Activated CD4-positive, alpha-beta T cell treated with anti-CD3 and anti-CD28 coated beads, Interleukin-2, Interleukin-4, amounts not matched to agents 100 ng/mL and 50 ng/mL, durations not matched to agents 16 hours and 8 hours (primary cell): ENCODE results near the gene MCC.
"Not testable (repeated sequence)": the region's sequence is repeated elsewhere in the genome, so short reads cannot be mapped to it uniquely, and the experiment has no call there.

Source experiments
- DNase-seq: peaks from one replicate; pipeline ENCODE4 v3.0.0-alpha.2; 2020; ENCODE audit warnings: low spot score

MCC gene

DNA sequence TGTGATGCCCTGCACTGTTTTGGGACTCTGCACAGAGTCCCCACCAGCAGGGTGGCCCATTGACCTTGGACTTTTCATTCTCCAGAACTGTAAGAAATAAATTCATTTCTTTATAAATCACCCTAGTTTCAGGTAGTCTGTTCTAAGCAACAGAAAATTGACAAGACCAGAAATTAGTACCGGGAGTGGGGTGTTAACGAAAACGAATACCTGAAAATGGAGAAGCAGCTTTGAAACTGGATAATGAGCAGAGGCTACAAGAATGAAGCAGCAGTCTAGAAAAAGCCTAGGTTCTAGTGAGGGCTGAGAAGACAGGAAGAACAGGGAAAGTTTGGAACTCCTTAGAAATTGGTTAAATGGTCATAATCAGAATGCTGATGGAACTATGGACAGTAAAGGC, 2.1 kb upstream of the MCC start:
- DNase-seq, result no peak

DNA sequence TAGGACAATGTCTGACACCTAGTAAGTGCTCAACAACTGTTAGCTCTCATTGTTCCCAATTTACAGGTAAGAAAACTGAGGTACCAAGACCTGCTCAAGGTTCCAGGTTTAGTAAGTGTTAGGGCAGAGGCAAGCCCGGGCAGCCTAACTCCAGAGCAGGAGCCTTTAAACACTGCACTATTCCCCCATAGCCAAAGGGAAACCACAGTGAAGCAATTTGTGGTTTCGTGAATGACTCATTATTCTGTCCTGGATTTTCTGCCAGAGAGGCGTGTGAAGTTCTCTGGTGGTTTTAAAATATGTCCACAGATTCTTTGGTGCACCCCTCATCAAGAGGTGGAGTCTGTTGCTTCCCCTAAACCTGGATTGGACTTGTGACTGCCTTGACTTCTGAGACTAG, 1.0 kb upstream of the MCC start:
- peak; percentile 45 for DNase-seq

GRCh38 chr5:113488645-113489184, 462 bp upstream of the MCC start:
- no peak for DNase-seq

GRCh38 chr5:113487416-113487780, 855 bp downstream of the MCC start:
- DNase-seq, result no peak

- DNase-seq, result no peak
These were observed 8.0 kb downstream of the MCC start for GRCh38 chr5:113480243-113480642.

GRCh38 chr5:113478691-113479090, 9.6 kb downstream of the MCC start:
- DNase-seq, result no peak

- DNase-seq, result no peak
These were observed 14.0 kb downstream of the MCC start for GRCh38 chr5:113474100-113474728.

DNA sequence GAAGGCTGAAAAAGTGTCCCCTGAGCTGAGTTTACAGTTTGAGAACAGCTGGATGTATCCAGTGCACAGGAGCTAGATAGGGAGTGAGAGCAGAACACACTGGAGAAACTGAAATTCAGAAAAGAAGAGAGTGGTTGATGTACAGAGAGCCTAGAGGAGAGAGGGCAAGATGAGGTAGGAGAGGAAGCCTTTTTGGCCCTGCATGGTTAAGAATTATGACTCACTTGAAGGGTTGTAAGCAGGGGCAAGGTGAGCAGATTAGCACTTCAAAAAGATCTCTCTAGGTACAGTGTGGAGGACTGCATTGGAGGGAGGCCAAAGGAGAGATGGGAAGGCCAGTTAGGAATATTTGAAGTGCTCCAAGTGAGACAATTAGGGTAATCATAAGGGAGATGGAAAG, 25.2 kb downstream of the MCC start:
- no peak for DNase-seq

DNA sequence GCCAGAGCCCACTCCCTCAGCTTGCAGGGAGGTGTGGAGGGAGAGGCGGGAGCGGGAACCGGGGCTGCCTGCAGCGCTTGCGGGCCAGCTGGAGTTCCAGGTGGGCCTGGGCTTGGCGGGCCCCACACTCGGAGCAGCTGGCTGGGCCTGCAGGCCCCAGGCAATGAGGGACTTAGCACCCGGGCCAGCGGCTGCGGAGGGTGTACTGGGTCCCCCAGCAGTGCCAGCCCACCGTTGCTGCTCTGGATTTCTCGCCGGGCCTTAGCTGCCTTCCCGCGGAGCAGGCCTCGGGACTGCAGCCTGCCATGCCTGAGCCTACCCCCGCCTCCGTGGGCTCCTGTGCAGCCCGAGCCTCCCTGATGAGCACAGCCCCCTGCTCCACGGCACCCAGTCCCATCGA, 31.1 kb downstream of the MCC start:
- not testable (repeated sequence) for DNase-seq

DNA sequence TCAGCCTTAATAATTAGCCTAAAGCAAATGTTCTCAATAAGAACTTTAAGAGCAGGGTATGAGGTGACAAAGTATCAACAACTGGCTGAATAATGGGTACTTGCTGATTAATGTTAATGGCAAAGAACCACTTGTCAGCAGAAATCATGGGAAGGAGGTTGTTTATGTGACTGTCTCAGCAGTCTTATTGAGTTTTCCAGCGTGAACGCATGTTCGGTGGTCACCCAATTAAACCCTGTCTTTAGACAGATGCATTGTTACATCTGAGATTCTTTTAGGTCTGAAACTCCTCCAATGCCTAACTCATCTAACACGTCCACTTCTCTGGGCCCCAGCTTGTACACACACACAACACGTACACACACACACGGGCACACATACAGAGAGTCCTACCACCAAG, 35.3 kb downstream of the MCC start:
- DNase-seq, result no peak

- DNase-seq, result no peak
These were observed 36.5 kb downstream of the MCC start for GRCh38 chr5:113451797-113452196.

GRCh38 chr5:113450929-113451328, 37.3 kb downstream of the MCC start:
- no peak for DNase-seq

- no peak for DNase-seq
These were observed 37.8 kb downstream of the MCC start for GRCh38 chr5:113450462-113450861.

- no peak for DNase-seq
These were observed 40.0 kb downstream of the MCC start for GRCh38 chr5:113448252-113448651.

DNA sequence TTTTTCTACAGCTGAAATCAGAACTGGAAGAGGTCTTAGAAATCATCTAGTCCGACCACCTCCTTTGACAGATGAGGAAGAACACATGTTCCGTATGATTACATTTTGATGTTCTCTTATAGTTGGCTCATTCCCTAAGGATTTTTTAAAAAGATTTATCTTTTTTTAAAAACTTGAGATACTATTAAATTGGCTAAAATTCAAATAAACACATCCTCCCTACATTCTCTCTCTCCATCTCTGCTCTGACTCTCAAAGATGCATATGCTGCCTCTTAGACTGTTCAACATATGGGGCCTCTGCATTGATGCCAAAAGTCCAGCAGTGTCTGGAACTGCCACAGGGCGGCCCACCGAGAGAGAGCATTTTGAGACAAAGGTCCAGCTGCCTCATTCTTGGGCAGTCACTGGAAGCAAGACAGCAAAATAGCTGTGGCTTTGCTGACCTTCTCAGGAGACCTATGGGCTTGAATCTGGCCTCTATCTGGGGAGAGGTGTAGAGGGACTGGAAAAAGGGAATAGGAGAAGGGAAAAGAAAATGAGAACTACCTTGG, 40.7 kb downstream of the MCC start:
- no peak for DNase-seq

- DNase-seq, result no peak
These were observed 41.8 kb downstream of the MCC start for GRCh38 chr5:113446358-113446927.

GRCh38 chr5:113437111-113437510, 51.1 kb downstream of the MCC start:
- DNase-seq, result no peak

- DNase-seq, result no peak
These were observed 52.7 kb downstream of the MCC start for GRCh38 chr5:113435575-113435974.

GRCh38 chr5:113434889-113435288, 53.4 kb downstream of the MCC start, which contains the start of gene TSSK1B:
TSS of gene TSSK1B (minus strand) at chr5:113434989. CDS start at chr5:113434839, 150 bp downstream.
- DNase-seq, result no peak

- no peak for DNase-seq
These were observed 54.2 kb downstream of the MCC start for GRCh38 chr5:113433862-113434612.

- no peak for DNase-seq
These were observed 55.2 kb downstream of the MCC start for GRCh38 chr5:113433071-113433470.

GRCh38 chr5:113427871-113428574, 60.2 kb downstream of the MCC start:
- no peak for DNase-seq
